NOMO-1 treated with DMSO at 0.1 percent for 48 hours (cell line): ENCODE measurements around the gene CEP70.
"Not testable (repeated sequence)": the region's sequence is repeated elsewhere in the genome, so short reads cannot be mapped to it uniquely, and the experiment has no call there.

Experiments
- DNase-seq: peaks from one replicate; lab custom pipeline; 2025; ENCODE audit not compliant: unreplicated experiment; lab: John Stamatoyannopoulos, UW

CEP70 gene

GRCh38 chr3:138593488-138594149 is 441 bp downstream of the CEP70 start:
- DNase-seq: no peak

GRCh38 chr3:138591392-138591791 is 2.7 kb downstream of the CEP70 start:
- no peak for DNase-seq

- no peak for DNase-seq
These were observed 5.6 kb downstream of the CEP70 start for GRCh38 chr3:138588445-138588844.

- DNase-seq: no peak
These were observed 6.7 kb downstream of the CEP70 start for GRCh38 chr3:138587374-138587773.

GRCh38 chr3:138578961-138579574 is 15.0 kb downstream of the CEP70 start:
- DNase-seq: no peak

GRCh38 chr3:138578141-138578540 is 15.9 kb downstream of the CEP70 start:
- no peak for DNase-seq

- no peak for DNase-seq
These were observed 20.9 kb downstream of the CEP70 start for GRCh38 chr3:138573138-138573537.

GRCh38 chr3:138569624-138570023 is 24.4 kb downstream of the CEP70 start:
- DNase-seq: not testable (repeated sequence)

GRCh38 chr3:138569090-138569489 is 25.0 kb downstream of the CEP70 start:
- DNase-seq: no peak

GRCh38 chr3:138567403-138567802 is 26.7 kb downstream of the CEP70 start:
- no peak for DNase-seq

- not testable (repeated sequence) for DNase-seq
These were observed 27.8 kb downstream of the CEP70 start for GRCh38 chr3:138566293-138566692.

GRCh38 chr3:138562902-138563301 is 31.2 kb downstream of the CEP70 start:
- DNase-seq: not testable (repeated sequence)

- DNase-seq: no peak
These were observed 33.6 kb downstream of the CEP70 start for GRCh38 chr3:138560501-138560900.

- no peak for DNase-seq
These were observed 34.9 kb downstream of the CEP70 start for GRCh38 chr3:138559134-138559533.

- DNase-seq: not testable (repeated sequence)
These were observed 39.3 kb downstream of the CEP70 start for GRCh38 chr3:138554775-138555174.

- not testable (repeated sequence) for DNase-seq
These were observed 43.1 kb downstream of the CEP70 start for GRCh38 chr3:138550958-138551357.

- DNase-seq: no peak
These were observed 44.7 kb downstream of the CEP70 start for GRCh38 chr3:138549179-138549977.

- DNase-seq: no peak
These were observed 46.6 kb downstream of the CEP70 start for GRCh38 chr3:138547342-138547975.

GRCh38 chr3:138544546-138544945 is 49.5 kb downstream of the CEP70 start:
- DNase-seq: no peak

GRCh38 chr3:138542977-138543376 is 51.1 kb downstream of the CEP70 start:
- DNase-seq: no peak

GRCh38 chr3:138539352-138539751 is 54.7 kb downstream of the CEP70 start:
- no peak for DNase-seq
